GM12891 (cell line): Measurements from ENCODE around the gene PSPN.
"Not testable (repeated sequence)": the region's sequence is repeated elsewhere in the genome, so short reads cannot be mapped to it uniquely, and the experiment has no call there.

ENCODE experiments used
- DNase-seq: peaks from one replicate; pipeline ENCODE4 v3.0.0; 2011; ENCODE audit warnings: low spot score; ENCODE audit not compliant: insufficient read length
- FAIRE-seq: peaks from 2 replicates; lab custom pipeline; 2011; peaks lifted over from hg19 to GRCh38; lab: Jason Lieb, UNC
- PAX5 ChIP-seq: IDR thresholded peaks from 2 replicates; pipeline ENCODE4 v1.6.1; 2011; ENCODE audit warnings: low read length, moderate library complexity, mild to moderate bottlenecking; ENCODE audit not compliant: insufficient read depth, severe bottlenecking
- POLR2A ChIP-seq: IDR thresholded peaks from 2 replicates; pipeline ENCODE4 v1.6.1; 2011; ENCODE audit warnings: low read depth, low read length, control low read depth
- POLR2AphosphoS5 ChIP-seq: IDR thresholded peaks from 2 replicates; pipeline ENCODE4 v1.6.1; 2011; ENCODE audit warnings: low read depth, low read length, control low read depth
- POU2F2 ChIP-seq: IDR thresholded peaks from 2 replicates; pipeline ENCODE4 v1.6.1; 2011; ENCODE audit warnings: low read depth, mild to moderate bottlenecking, control low read depth, low read length, moderate library complexity
- SPI1 ChIP-seq: IDR thresholded peaks from 2 replicates; pipeline ENCODE4 v1.6.1; 2011; ENCODE audit warnings: low read depth, low read length, control low read depth
- TAF1 ChIP-seq: IDR thresholded peaks from 2 replicates; pipeline ENCODE4 v1.6.1; 2011; ENCODE audit warnings: low read depth, low read length, control low read depth

PSPN gene

GRCh38 chr19:6402837-6403608 is 27.3 kb upstream of the PSPN start:
- DNase-seq, result no peak
- TF ChIP-seq POLR2A, result no peak
- no peak for TF ChIP-seq POLR2AphosphoS5
- TF ChIP-seq PAX5, result no peak
- no peak for TF ChIP-seq SPI1
- no peak for FAIRE-seq

GRCh38 chr19:6402058-6402457 is 26.3 kb upstream of the PSPN start:
- DNase-seq (no peak), FAIRE-seq (no peak)
- no peak for TF ChIP-seq TAF1
- TF ChIP-seq POU2F2, result no peak
- no peak for TF ChIP-seq SPI1
- TF ChIP-seq PAX5, result no peak
- TF ChIP-seq POLR2AphosphoS5, result no peak
- TF ChIP-seq POLR2A, result no peak

GRCh38 chr19:6400062-6400944 is 24.6 kb upstream of the PSPN start:
- not testable (repeated sequence) for FAIRE-seq, DNase-seq

GRCh38 chr19:6396305-6396704 is 20.6 kb upstream of the PSPN start:
- no peak for FAIRE-seq
- TF ChIP-seq POLR2A, result no peak
- TF ChIP-seq PAX5, result no peak
- no peak for TF ChIP-seq POLR2AphosphoS5
- no peak for TF ChIP-seq SPI1
- no peak for TF ChIP-seq POU2F2
- TF ChIP-seq TAF1, result no peak
- DNase-seq, result no peak

- no peak for TF ChIP-seq SPI1
- TF ChIP-seq PAX5, result no peak
- TF ChIP-seq TAF1, result no peak
- TF ChIP-seq POLR2A, result no peak
- TF ChIP-seq POLR2AphosphoS5, result no peak
- no peak for TF ChIP-seq POU2F2
- DNase-seq, result no peak
- FAIRE-seq, result no peak
These were observed 19.1 kb upstream of the PSPN start for GRCh38 chr19:6394831-6395230.

- FAIRE-seq, result no peak
- peak; percentile 62 for DNase-seq
- no peak for TF ChIP-seq SPI1
- no peak for TF ChIP-seq POU2F2
- TF ChIP-seq TAF1, result no peak
- TF ChIP-seq PAX5, result no peak
- TF ChIP-seq POLR2AphosphoS5, result no peak
- TF ChIP-seq POLR2A, result no peak; the same call in 1 of the 2 replicates
These were observed 18.3 kb upstream of the PSPN start for GRCh38 chr19:6393983-6394412.

- DNase-seq, result peak; percentile 95
- FAIRE-seq, result peak; percentile 99
- peak; percentile 63; the same call in 1 of the 2 replicates for TF ChIP-seq POLR2A
- TF ChIP-seq POLR2AphosphoS5, result peak; percentile 78
- TF ChIP-seq SPI1, result no peak
- TF ChIP-seq POU2F2, result no peak; the same call in 1 of the 2 replicates
- peak; percentile 70; the same call in 1 of the 2 replicates for TF ChIP-seq TAF1
These were observed 17.6 kb upstream of the PSPN start, which contains the start of gene GTF2F1 for GRCh38 chr19:6393074-6393982. TSS of gene GTF2F1 (minus strand) at chr19:6393164. CDS start at chr19:6392995, 169 bp downstream.

- TF ChIP-seq SPI1 (peak; percentile 64), PAX5 (no peak)
- FAIRE-seq (peak; percentile 45), DNase-seq (no peak)
These were observed 16.7 kb upstream of the PSPN start for GRCh38 chr19:6392221-6393073.
